Panc1 (cell line): ENCODE results near the gene LRMDA. TPM values are rescaled to one million over a fixed set of nuclear protein-coding genes. Genes with fewer than 3 reads are reported as not detected.

ENCODE experiments used
- ATAC-seq: fragments of 200-7000 bp; cut with Tn5 transposase; 2 replicates; pipeline ENCODE4 v1.9.1; 2020; ENCODE audit warnings: mild to moderate bottlenecking, moderate library complexity
- BruUV-seq: library from RNA; stranded (reverse); fragments of 400-500 nt; replicated peaks from 2 replicates; lab custom pipeline; 2021; lab: Mats Ljungman, UMichigan
- CTCF ChIA-PET: fragments of 300-600 bp; sonication (Branson Sonifier 250); formaldehyde crosslinking; loops from one replicate; lab custom pipeline; 2022; ENCODE audit warnings: antibody characterized with exemption; lab: Charles Lee
- POLR2A ChIA-PET: fragments of 300-600 bp; sonication (Branson Sonifier 250); formaldehyde crosslinking; loops from one replicate; lab custom pipeline; 2022; ENCODE audit warnings: antibody characterized with exemption; lab: Charles Lee
- DNase-seq: peaks from one replicate; pipeline ENCODE4 v3.0.0-alpha.2; 2010; ENCODE audit warnings: low read depth, low spot score
- H3K27ac ChIP-seq: 2 replicates; pipeline ENCODE4 v1.5.1; 2011; ENCODE audit warnings: mild to moderate bottlenecking, low read length, inconsistent platforms
- H3K27me3 ChIP-seq: fragments of 200-500 bp; sonication (Bioruptor generic); 2 replicates; pipeline ENCODE4 v1.6.0; 2014; ENCODE audit warnings: low read length, inconsistent platforms; ENCODE audit not compliant: control insufficient read depth, insufficient read depth
- H3K36me3 ChIP-seq: fragments of 200-500 bp; sonication (Bioruptor generic); 2 replicates; pipeline ENCODE4 v1.5.1; 2014; ENCODE audit warnings: inconsistent platforms, mild to moderate bottlenecking, low read length, moderate library complexity; ENCODE audit not compliant: control insufficient read depth, insufficient read depth
- H3K4me1 ChIP-seq: 2 replicates; pipeline ENCODE4 v1.5.1; 2011; ENCODE audit warnings: inconsistent platforms, mild to moderate bottlenecking, low read length, moderate library complexity; ENCODE audit not compliant: control insufficient read depth, insufficient read depth
- H3K4me3 ChIP-seq, 2 experiments: 2 replicates each; pipeline ENCODE4 v1.5.1; 2011 to 2012; ENCODE audit warnings: low read depth in 2 of 2, low read length in 2 of 2, mild to moderate bottlenecking in 2 of 2, inconsistent platforms in 1 of 2, moderate library complexity in 1 of 2
- H3K9me3 ChIP-seq: fragments of 200-500 bp; sonication (Bioruptor generic); 2 replicates; pipeline ENCODE4 v1.5.1; 2014; ENCODE audit warnings: low read depth, mild to moderate bottlenecking, inconsistent platforms, low read length, moderate library complexity; ENCODE audit not compliant: control insufficient read depth, insufficient read depth
- CTCF ChIP-seq: fragments of 450-650 bp; IDR thresholded peaks from 2 replicates; pipeline ENCODE4 v1.5.1; 2017; ENCODE audit warnings: mild to moderate bottlenecking
- POLR2AphosphoS5 ChIP-seq: IDR thresholded peaks from 2 replicates; pipeline ENCODE4 v1.6.1; 2012; ENCODE audit warnings: mild to moderate bottlenecking, low read depth, low read length, moderate library complexity
- REST ChIP-seq, 2 experiments: IDR thresholded peaks; 2 replicates each; pipeline ENCODE4 v1.6.1; 2011 to 2012; ENCODE audit warnings: low read depth in 2 of 2, control low read depth in 1 of 2, low read length in 1 of 2, mild to moderate bottlenecking in 1 of 2, moderate library complexity in 1 of 2; ENCODE audit not compliant: insufficient read depth in 1 of 2
- SIN3A ChIP-seq: IDR thresholded peaks from 2 replicates; pipeline ENCODE4 v1.6.1; 2012; ENCODE audit warnings: low read depth, mild to moderate bottlenecking, low read length, moderate library complexity, borderline replicate concordance; ENCODE audit not compliant: insufficient read depth
- TCF7L2 ChIP-seq: IDR thresholded peaks from 2 replicates; pipeline ENCODE4 v1.6.1; 2011; ENCODE audit warnings: mild to moderate bottlenecking, low read depth, low read length, inconsistent platforms
- in situ Hi-C: cut with HindIII; loops from 2 replicates; pipeline ENCODE4 v1.10.0; 2016; ENCODE audit warnings: low sequenced_read_pairs, low pct_unique_long_range_greater_than_20kb
- intact Hi-C: fragments of 100-400 bp; cut with micrococcal nuclease; formaldehyde crosslinking; loops from one replicate; pipeline ENCODE4 v1.10.0; 2022; ENCODE audit not compliant: unreplicated experiment
- total RNA-seq: library from RNA; stranded (reverse); gene quantifications from one replicate; pipeline ENCODE4 v1.2.1, GENCODE V29; 2021; ENCODE audit not compliant: unreplicated experiment

Gene LRMDA
- total RNA-seq, 1 experiment from 2014 or later, result 1.2 TPM

- TF ChIP-seq SIN3A, result no peak
- no peak for TF ChIP-seq REST (IDR thresholded peaks at IDR 0.05; ENCODE audit: insufficient read depth in 1 of 2, low read depth in 2 of 2, low read length in 1 of 2)
- TF ChIP-seq CTCF, result no peak
- TF ChIP-seq POLR2AphosphoS5, result no peak
- intact Hi-C loops (no loop called here), in situ Hi-C loops (no loop called here)
- H3K4me1 ChIP-seq, result no peaks in the 10 kb centered on the region
- ATAC-seq (no peak), DNase-seq (no peak)
- POLR2A ChIA-PET, result no interaction called here
- H3K27ac ChIP-seq, result no peak overlapping the region
- CTCF ChIA-PET, result no interaction called here
- no peak overlapping the region for H3K4me3 ChIP-seq
- no peaks in the 10 kb centered on the region for H3K9me3 ChIP-seq
- BruUV-seq, result no TSS peak
- H3K36me3 ChIP-seq, result no peaks in the 10 kb centered on the region
- no peaks in the 10 kb centered on the region for H3K27me3 ChIP-seq
Measured at GRCh38 chr10:76481178-76481577, 1049.8 kb downstream of the LRMDA start.

GRCh38 chr10:76487582-76487981 lies 1056.2 kb downstream of the LRMDA start:
- Histone ChIP-seq H3K27ac (no peak overlapping the region), H3K4me3 (no peak overlapping the region), H3K27me3 (no peaks in the 10 kb centered on the region), H3K9me3 (0 out of 2 replicates have a peak, but pooled peaks cover 3% of the 10 kb centered on the region), H3K4me1 (no peaks in the 10 kb centered on the region), H3K36me3 (no peaks in the 10 kb centered on the region)
- intact Hi-C loops, result no loop called here
- ChIA-PET CTCF (no interaction called here), POLR2A (no interaction called here)
- in situ Hi-C loops, result no loop called here
- no TSS peak for BruUV-seq
- TF ChIP-seq SIN3A, result no peak
- no peak for TF ChIP-seq TCF7L2
- TF ChIP-seq REST (IDR thresholded peaks at IDR 0.05; ENCODE audit: insufficient read depth in 1 of 2, low read depth in 2 of 2, low read length in 1 of 2), result no peak
- no peak for TF ChIP-seq CTCF
- TF ChIP-seq POLR2AphosphoS5, result no peak
- no peak for DNase-seq
- ATAC-seq, result no peak
